Tibial nerve (tissue), 4 donors: ENCODE results near the gene TLE1. TPM values are rescaled to one million over a fixed set of nuclear protein-coding genes. Genes with fewer than 3 reads are reported as not detected.

Source experiments
- DNase-seq, 2 donors: peaks; one replicate each; pipeline ENCODE4 v3.0.0-alpha.2; 2019; ENCODE audit warnings: low spot score in 2 of 2
- H3K27ac ChIP-seq, 4 donors: fragments of 200-600 bp; sonication (generic) in 3 of 4; one replicate each; pipeline ENCODE4 v1.5.1; 2017 to 2019; ENCODE audit warnings: mild to moderate bottlenecking in 1 of 4
- H3K27me3 ChIP-seq, 2 donors: fragments of 200-600 bp; sonication (generic) in 1 of 2; one replicate each; pipeline versions ENCODE4 v1.5.1 to v1.6.0; 2017 to 2019
- H3K36me3 ChIP-seq, 3 donors: fragments of 200-600 bp; sonication (generic); one replicate each; pipeline ENCODE4 v1.5.1; 2018 to 2019
- H3K4me1 ChIP-seq, 4 donors: fragments of 200-600 bp; sonication (generic) in 3 of 4; one replicate each; pipeline ENCODE4 v1.5.1; 2017 to 2019
- H3K4me3 ChIP-seq, 4 donors: fragments of 200-600 bp; sonication (generic) in 3 of 4; one replicate each; pipeline ENCODE4 v1.5.1; 2017 to 2019; ENCODE audit warnings: mild to moderate bottlenecking in 1 of 4, moderate library complexity in 1 of 4
- H3K9me3 ChIP-seq, 4 donors: fragments of 200-600 bp; sonication (generic) in 3 of 4; one replicate each; pipeline ENCODE4 v1.5.1; 2017 to 2019
- CTCF ChIP-seq, 5 experiments: fragments of 200-600 bp in 3 of 5; fragments of 450-650 bp in 2 of 5; sonication (generic) in 3 of 5; IDR thresholded peaks; one replicate each; pipeline ENCODE4 v1.5.1; 2016 to 2019; ENCODE audit warnings: antibody characterized with exemption in 5 of 5, mild to moderate bottlenecking in 3 of 5, moderate library complexity in 2 of 5
- EP300 ChIP-seq, 2 donors: sonication (generic); formaldehyde crosslinking; IDR thresholded peaks; one replicate each; pipeline ENCODE4 v1.6.1; 2017; ENCODE audit warnings: antibody characterized with exemption in 2 of 2, mild to moderate bottlenecking in 1 of 2
- POLR2A ChIP-seq, 2 donors: fragments of 450-650 bp; IDR thresholded peaks; one replicate each; pipeline ENCODE4 v1.6.1; 2017; ENCODE audit warnings: antibody characterized with exemption in 2 of 2, mild to moderate bottlenecking in 2 of 2, moderate library complexity in 2 of 2
- WGBS, 2 donors: methylation state at CpG; one replicate each; pipeline ENCODE4 v1.1.5; 2018; 5-methylcytosine and 5-hydroxymethylcytosine counted together
- total RNA-seq, 4 donors: library from RNA; depleted of rRNA; stranded (reverse); fragments of >200 nt; gene quantifications; one replicate each; pipeline ENCODE4 v1.1.0, GENCODE V29; 2016

TLE1 gene
- total RNA-seq, 4 donors from 2014 or later: 81.8 to 107 (median 94.7) TPM

GRCh38 chr9:81685763-81686613, 3.4 kb downstream of the TLE1 start:
- Histone ChIP-seq H3K27ac (peak overlapping the region; percentile 89 to 97 (median 94)), H3K27me3 (no peaks in the 10 kb centered on the region), H3K4me1 (peaks cover 0 to 63% (median 14%) of the 10 kb centered on the region in 4 donors), H3K9me3 (no peaks in the 10 kb centered on the region), H3K4me3 (peak overlapping the region; percentile 69 to 82 (median 75)), H3K36me3 (peaks cover 0 to 9% (median 0%) of the 10 kb centered on the region in 3 donors)
- 28 to 30% methylated on average over 5 of the region's 5 CpGs for WGBS, 2 donors
- TF ChIP-seq EP300 (IDR thresholded peaks at IDR 0.05) (no peak), CTCF (IDR thresholded peaks at IDR 0.05) (peak in 1 of 5 experiments; percentile 18)
- no peak for DNase-seq

GRCh38 chr9:81684635-81685034, 4.7 kb downstream of the TLE1 start:
- 49 to 52% methylated on average over 4 of the region's 4 CpGs for WGBS, 2 donors
- no peak for DNase-seq
- Histone ChIP-seq H3K4me1 (peaks cover 0 to 70% (median 20%) of the 10 kb centered on the region in 4 donors), H3K36me3 (peaks cover 0 to 18% (median 0%) of the 10 kb centered on the region in 3 donors), H3K27me3 (no peaks in the 10 kb centered on the region), H3K4me3 (peak overlapping the region in 2 of 4 donors; percentile 16 to 69), H3K27ac (peak overlapping the region in 3 of 4 donors; percentile 29 to 97 (median 96)), H3K9me3 (no peaks in the 10 kb centered on the region)
- TF ChIP-seq POLR2A (IDR thresholded peaks at IDR 0.05) (no peak), EP300 (IDR thresholded peaks at IDR 0.05) (no peak), CTCF (IDR thresholded peaks at IDR 0.05) (no peak)

GRCh38 chr9:81683704-81684103, 5.6 kb downstream of the TLE1 start:
- peaks cover 0 to 79% (median 20%) of the 10 kb centered on the region in 4 donors for H3K4me1 ChIP-seq
- peaks cover 0 to 21% (median 0%) of the 10 kb centered on the region in 3 donors for H3K36me3 ChIP-seq
- peak overlapping the region in 1 of 4 donors; percentile 69 for H3K4me3 ChIP-seq
- H3K27me3 ChIP-seq: no peaks in the 10 kb centered on the region
- WGBS, 2 donors: 62 to 65% methylated on average over 3 of the region's 3 CpGs
- TF ChIP-seq POLR2A (IDR thresholded peaks at IDR 0.05) (no peak), EP300 (IDR thresholded peaks at IDR 0.05) (no peak), CTCF (IDR thresholded peaks at IDR 0.05) (no peak)
- no peaks in the 10 kb centered on the region for H3K9me3 ChIP-seq
- H3K27ac ChIP-seq: peak overlapping the region in 2 of 4 donors; percentile 96 to 97
- no peak for DNase-seq

GRCh38 chr9:81683238-81683637, 6.1 kb downstream of the TLE1 start:
- Histone ChIP-seq H3K27ac (peak overlapping the region in 2 of 4 donors; percentile 96 to 97), H3K4me1 (peaks cover 0 to 83% (median 20%) of the 10 kb centered on the region in 4 donors), H3K27me3 (no peaks in the 10 kb centered on the region), H3K4me3 (peak overlapping the region in 2 of 4 donors; percentile 14 to 69), H3K36me3 (peaks cover 0 to 25% (median 0%) of the 10 kb centered on the region in 3 donors), H3K9me3 (no peaks in the 10 kb centered on the region)
- no peak for TF ChIP-seq CTCF (IDR thresholded peaks at IDR 0.05)
- TF ChIP-seq EP300 (IDR thresholded peaks at IDR 0.05): no peak
- no peak for TF ChIP-seq POLR2A (IDR thresholded peaks at IDR 0.05)
- DNase-seq: no peak
- 41 to 48% methylated on average over 3 of the region's 3 CpGs for WGBS, 2 donors

- Histone ChIP-seq H3K4me3 (peak overlapping the region in 2 of 4 donors; percentile 14 to 69), H3K36me3 (peaks cover 0 to 30% (median 0%) of the 10 kb centered on the region in 3 donors), H3K9me3 (no peaks in the 10 kb centered on the region), H3K4me1 (peaks cover 0 to 86% (median 20%) of the 10 kb centered on the region in 4 donors), H3K27me3 (no peaks in the 10 kb centered on the region), H3K27ac (peak overlapping the region in 3 of 4 donors; percentile 19 to 97 (median 96))
- DNase-seq: no peak
- no peak for TF ChIP-seq CTCF (IDR thresholded peaks at IDR 0.05)
- TF ChIP-seq EP300 (IDR thresholded peaks at IDR 0.05): no peak
- no peak for TF ChIP-seq POLR2A (IDR thresholded peaks at IDR 0.05)
- 28 to 31% methylated on average over 8 of the region's 8 CpGs for WGBS, 2 donors
Observed at GRCh38 chr9:81682797-81683196, 6.5 kb downstream of the TLE1 start.
